ENCODE results near the gene VDR.
A peak's percentile ranks its signal among the peaks of the same experiment; 100 is the strongest.

DNA sequence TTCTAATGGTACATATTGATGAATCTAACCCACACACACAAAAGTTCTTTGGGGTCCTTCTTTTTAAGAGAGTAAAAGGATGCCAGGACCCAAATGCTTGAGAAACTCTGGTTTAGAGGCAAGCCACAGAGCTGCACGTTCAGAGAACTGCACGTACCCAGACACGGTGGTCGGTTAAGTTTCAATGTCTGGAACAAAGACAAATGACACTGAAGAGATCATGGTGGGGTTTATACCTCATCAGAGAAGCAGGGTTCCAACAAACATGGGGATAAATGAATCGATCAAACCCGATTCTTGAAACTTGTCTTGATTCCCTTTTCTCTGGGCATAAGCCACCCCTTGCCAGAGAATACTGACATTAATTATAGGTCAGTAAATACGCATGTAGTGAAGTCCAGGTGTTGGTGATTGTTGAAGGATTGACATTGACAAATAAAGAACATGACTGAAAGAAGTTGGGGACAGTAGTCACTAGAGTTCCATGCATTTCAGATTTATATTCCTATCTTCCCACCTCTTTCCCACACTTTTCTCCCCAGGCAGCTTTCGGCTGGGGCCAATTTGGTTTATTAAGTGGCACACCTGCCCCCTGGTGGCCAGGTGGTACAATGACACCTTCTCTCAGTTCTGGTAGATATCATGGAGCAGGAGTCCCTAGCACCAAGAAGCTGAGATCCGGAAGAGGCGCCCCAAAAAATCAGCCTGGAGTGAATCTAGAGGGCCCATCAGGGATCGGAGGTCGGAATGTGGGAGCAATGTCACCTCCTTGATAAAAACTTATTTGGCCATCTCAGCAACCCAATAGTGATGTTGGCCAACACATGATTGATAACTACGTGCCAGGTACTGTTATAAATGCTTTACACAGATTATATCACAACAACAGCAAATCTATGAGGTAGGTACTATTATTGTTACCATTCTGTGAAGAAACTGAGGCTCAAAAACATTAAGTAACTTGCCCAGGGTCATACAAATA is 67.3 kb downstream of the VDR start:
- TF ChIP-seq CTCF (IDR thresholded peaks at IDR 0.05 in 8 of 11, conservative IDR thresholded peaks at IDR 0.05 in 3 of 11) (peak; percentile 87 to 96 (median 93)), POLR2AphosphoS5 (IDR thresholded peaks at IDR 0.05) (peak in 1 of 3 donors; percentile 53)

Measured in spleen (tissue), 7 donors.